GM12878 (cell line): Measurements from ENCODE around the gene NCF2. TPM values are rescaled to one million over a fixed set of nuclear protein-coding genes. Genes with fewer than 3 reads are reported as not detected.

ENCODE experiments used
- CUX1 ChIP-seq: IDR thresholded peaks from 2 replicates; pipeline ENCODE4 v1.6.1; 2012; ENCODE audit warnings: improper control_type of control experiment, low read depth, low read length; ENCODE audit not compliant: insufficient replicate concordance
- EZH2 ChIP-seq: IDR thresholded peaks from 2 replicates; pipeline ENCODE4 v1.6.1; 2012; ENCODE audit warnings: low read depth, mild to moderate bottlenecking, control low read depth, inconsistent platforms, low read length, borderline replicate concordance; ENCODE audit not compliant: control insufficient read depth
- HCFC1 ChIP-seq: fragments of 150-350 bp; IDR thresholded peaks from 2 replicates; pipeline ENCODE4 v1.6.1; 2014; ENCODE audit warnings: low read length
- HDGF ChIP-seq: fragments of 450-650 bp; IDR thresholded peaks from 2 replicates; pipeline ENCODE4 v1.6.1; 2016; ENCODE audit warnings: antibody characterized with exemption
- IKZF1 ChIP-seq: fragments of 450-650 bp; conservative IDR thresholded peaks from 2 replicates; pipeline ENCODE4 v1.6.1; 2017; ENCODE audit warnings: antibody characterized with exemption, mild to moderate bottlenecking
- MXI1 ChIP-seq: fragments of 150-350 bp; IDR thresholded peaks from 2 replicates; pipeline ENCODE4 v1.6.1; 2011; ENCODE audit warnings: low read depth, mild to moderate bottlenecking, inconsistent platforms, low read length, improper control_type of control experiment
- RAD21 ChIP-seq: IDR thresholded peaks from 2 replicates; pipeline ENCODE4 v1.6.1; 2011; ENCODE audit warnings: mild to moderate bottlenecking, low read depth, low read length, moderate library complexity; ENCODE audit not compliant: insufficient read depth
- SUPT20H ChIP-seq: IDR thresholded peaks from 2 replicates; pipeline ENCODE4 v1.6.1; 2011; ENCODE audit warnings: low read depth, mild to moderate bottlenecking, low read length, moderate library complexity, borderline replicate concordance; ENCODE audit not compliant: control insufficient read depth
- USF1 ChIP-seq: IDR thresholded peaks from 2 replicates; pipeline ENCODE4 v1.6.1; 2011; ENCODE audit warnings: borderline replicate concordance, low read depth, mild to moderate bottlenecking, moderate library complexity, mixed read lengths, low read length; ENCODE audit not compliant: insufficient read depth; ENCODE audit errors: extremely low read length
- ZNF622 ChIP-seq: fragments of 450-650 bp; IDR thresholded peaks from 2 replicates; pipeline ENCODE4 v1.6.1; 2017; ENCODE audit warnings: mild to moderate bottlenecking, inconsistent platforms
- polyA plus RNA-seq, 11 experiments: library from polyadenylated mRNA; depleted of rRNA in 4 of 11; unstranded in 6 of 11; stranded (reverse) in 5 of 11; fragments of >200 nt; fragmentation: Nextera tagmentation in 4 of 11; fragmentation: Illumina TruSeq in 1 of 11; extraction: Ambion mirVana in 4 of 11; extraction: Trizol in 1 of 11; gene quantifications; 1 replicate in 1 of 11; 2 replicates in 10 of 11; pipeline versions ENCODE4 v1.2.1 to v1.2.3, GENCODE V29; 2011 to 2016; ENCODE audit warnings: inconsistent platforms in 2 of 11, missing spikeins in 2 of 11, low read depth in 1 of 11
- total RNA-seq, 4 experiments: library from RNA; depleted of rRNA in 3 of 4; stranded (reverse); fragments of >200 nt in 3 of 4; fragmentation: Illumina TruSeq in 1 of 4; extraction: Trizol in 1 of 4; gene quantifications; 2 replicates each; pipeline versions ENCODE4 v1.2.1 to v1.2.3, GENCODE V29; 2013 to 2021

NCF2 gene
- total and polyA plus RNA-seq, 10 of the 15 experiments (the other 5 are each of a cell fraction or from before 2014, with no cell fraction given): 31.4 to 256 (median 77.1) TPM

GRCh38 chr1:183580281-183580682, 10.0 kb downstream of the NCF2 start (continued):
- TF ChIP-seq CUX1 (no peak), USF1 (no peak), SUPT20H (no peak), HCFC1 (0 out of 2 replicates have a peak, but pooled peaks have one; percentile 25), EZH2 (no peak), ZNF622 (no peak), RAD21 (peak; percentile 32; the same call in 1 of the 2 replicates), HDGF (0 out of 2 replicates have a peak, but pooled peaks have one; percentile 45), MXI1 (no peak), IKZF1 (peak; percentile 50)
